SK-N-DZ (cell line): Measurements from ENCODE around the gene IL7R.
"Not testable (repeated sequence)": the region's sequence is repeated elsewhere in the genome, so short reads cannot be mapped to it uniquely, and the experiment has no call there.

Experiments
- DNase-seq: peaks from one replicate; pipeline ENCODE4 v3.0.0-alpha.2; 2015; ENCODE audit warnings: low spot score

IL7R gene

GRCh38 chr5:35876454-35876853, 19.8 kb downstream of the IL7R start:
- no peak for DNase-seq

GRCh38 chr5:35876922-35877321, 20.2 kb downstream of the IL7R start:
- DNase-seq = no peak

DNA sequence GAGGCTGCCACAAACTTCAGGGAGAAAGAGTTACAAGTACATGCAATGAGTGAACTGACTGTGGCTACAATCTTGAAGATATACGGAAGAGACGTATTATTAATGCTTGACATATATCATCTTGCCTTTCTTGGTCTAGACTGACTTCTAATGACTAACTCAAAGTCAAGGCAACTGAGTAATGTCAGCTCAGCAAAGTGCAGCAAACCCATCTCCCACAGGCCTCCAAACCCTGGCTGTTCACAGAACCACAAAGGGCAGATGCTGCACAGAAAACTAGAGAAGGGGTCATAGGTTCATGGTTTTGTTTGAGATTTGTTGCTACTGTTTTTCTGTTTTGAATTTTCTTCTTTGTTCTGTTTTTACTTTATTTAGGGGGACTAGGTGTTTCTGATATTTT, 21.0 kb downstream of the IL7R start:
- DNase-seq = no peak

DNA sequence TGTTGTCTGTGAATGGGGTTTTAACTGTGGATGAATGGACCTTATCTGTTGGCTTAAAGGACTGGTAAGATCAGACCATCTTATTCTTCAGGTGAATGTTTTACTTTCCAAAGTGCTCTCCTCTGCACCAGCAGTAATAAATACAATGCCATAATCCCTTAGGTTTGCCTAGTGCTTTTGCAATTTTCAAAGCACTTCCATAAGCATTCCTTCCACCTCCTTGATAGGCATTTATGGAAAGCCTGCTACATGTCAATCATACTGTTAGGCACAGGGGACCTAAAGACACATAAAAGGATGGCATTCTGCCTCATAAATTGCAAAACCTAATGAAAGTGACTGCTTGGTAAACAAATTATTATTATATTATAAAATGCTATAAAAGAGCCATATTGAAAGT, 21.4 kb downstream of the IL7R start:
- DNase-seq = no peak

GRCh38 chr5:35879096-35879495, 22.4 kb downstream of the IL7R start:
- DNase-seq = no peak

- no peak for DNase-seq
Measured at GRCh38 chr5:35879649-35880048, 23.0 kb downstream of the IL7R start.

DNA sequence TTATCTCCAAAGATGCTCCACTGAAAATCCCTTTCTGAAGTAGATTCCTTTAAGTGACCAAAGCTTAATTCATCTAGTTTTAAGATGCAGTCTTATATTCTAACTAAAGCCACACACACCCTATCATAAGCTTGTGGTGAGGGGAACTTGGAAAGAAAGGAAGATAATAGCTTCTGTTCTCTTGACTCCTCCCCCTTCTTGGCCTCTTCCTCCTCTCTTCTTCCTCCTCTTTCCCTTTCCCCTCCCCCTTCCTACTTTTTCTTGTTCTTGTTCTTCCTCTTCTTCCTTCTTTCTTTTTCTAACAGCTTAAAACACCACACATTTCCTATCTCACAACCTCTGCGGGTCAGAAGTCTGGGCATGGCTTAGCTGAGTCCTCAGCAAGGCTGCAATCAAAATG, 23.5 kb downstream of the IL7R start:
- DNase-seq = no peak

DNA sequence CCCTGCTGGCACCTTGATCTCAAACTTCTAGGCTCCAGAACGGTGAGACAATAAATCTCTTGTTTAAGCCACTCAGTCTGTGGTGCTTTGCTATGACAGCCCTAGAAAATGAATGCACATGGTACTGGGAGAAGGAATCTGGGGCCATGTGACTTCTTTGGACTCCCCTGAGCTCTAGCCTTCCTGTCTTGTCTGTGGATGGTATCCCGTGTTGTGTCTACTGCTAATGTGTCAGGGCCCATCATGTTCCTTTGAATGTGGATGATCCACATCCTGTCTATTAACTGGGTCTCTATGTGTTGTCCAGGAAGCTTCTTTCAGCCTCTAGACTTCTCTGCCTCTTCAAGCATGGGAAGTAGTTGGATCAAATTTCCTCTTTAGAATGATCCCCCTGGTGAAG, 25.1 kb downstream of the IL7R start:
- DNase-seq = no peak

- DNase-seq = no peak
Measured at GRCh38 chr5:35884191-35884769, 27.6 kb downstream of the IL7R start.

DNA sequence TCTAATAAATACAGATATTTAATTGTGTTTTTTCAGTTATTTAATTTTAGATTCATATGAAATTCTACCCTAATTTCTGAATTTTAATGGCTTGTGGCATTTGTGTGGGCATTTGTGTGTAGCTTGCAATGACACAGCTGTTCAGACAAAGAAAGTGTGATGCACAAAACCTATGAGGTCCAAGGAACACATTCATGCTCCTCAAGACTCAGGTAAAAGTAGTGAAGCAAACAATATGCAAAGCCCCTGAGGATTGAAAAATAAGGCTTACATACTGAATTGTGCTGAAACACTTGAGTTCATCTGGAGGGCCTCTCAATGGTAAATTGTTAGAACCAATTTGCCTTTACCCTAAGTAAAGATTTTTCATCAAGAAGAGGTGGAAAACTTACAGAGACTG, 28.1 kb downstream of the IL7R start:
- DNase-seq = no peak

DNA sequence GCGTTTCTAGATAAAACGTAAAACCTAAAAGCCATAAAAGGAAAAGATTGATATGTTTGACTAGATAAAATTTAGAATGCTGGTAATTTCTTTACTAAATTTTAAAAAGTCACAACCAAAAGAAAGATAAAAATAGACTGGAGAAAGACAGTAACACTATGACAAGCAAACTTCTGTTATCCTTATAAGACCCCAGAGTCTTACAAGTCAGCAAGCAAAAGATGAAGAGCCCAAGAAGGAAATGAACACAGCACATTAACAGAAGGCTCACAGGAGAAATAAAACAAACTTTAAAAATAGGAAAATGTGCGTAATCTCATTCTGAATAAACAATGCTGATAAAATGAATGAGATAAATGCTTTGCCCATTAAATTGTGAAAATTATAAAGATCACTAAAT, 29.7 kb downstream of the IL7R start:
- DNase-seq = no peak

DNA sequence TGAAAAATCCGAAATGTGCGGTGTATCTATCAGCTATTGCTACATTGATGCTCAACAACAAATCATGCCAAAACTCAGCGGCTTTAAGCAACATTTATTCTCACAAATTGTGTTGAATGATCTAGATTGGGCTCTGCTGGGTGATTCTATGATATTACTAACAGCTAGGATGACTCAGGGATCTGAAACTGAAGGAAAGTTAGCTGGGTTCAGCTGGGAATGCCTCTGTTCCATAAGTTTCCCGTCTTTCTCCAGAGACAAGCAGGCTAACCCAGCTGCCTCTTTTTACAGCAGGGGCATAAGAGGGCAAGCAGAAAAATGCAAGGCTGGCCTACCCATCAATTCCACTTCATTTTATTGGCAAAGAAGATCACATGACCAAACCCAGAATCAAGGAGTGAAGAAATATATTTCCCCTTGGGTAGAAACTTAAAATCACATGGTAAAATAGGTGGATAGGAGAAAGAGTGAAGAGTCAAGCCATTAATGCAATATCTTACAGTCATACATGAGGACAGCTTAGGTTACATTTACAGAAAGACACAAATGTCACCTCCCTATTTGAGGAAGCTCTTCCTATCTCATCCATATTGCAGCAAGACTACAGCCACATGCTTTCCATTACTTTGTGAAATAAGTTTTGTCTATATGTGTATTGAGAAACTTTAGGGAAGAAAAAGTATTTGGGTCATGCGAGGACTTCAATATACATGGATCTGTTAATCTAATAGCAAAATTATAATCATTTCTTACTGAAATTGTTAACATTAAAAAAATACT, 30.8 kb downstream of the IL7R start:
- DNase-seq = no peak

DNA sequence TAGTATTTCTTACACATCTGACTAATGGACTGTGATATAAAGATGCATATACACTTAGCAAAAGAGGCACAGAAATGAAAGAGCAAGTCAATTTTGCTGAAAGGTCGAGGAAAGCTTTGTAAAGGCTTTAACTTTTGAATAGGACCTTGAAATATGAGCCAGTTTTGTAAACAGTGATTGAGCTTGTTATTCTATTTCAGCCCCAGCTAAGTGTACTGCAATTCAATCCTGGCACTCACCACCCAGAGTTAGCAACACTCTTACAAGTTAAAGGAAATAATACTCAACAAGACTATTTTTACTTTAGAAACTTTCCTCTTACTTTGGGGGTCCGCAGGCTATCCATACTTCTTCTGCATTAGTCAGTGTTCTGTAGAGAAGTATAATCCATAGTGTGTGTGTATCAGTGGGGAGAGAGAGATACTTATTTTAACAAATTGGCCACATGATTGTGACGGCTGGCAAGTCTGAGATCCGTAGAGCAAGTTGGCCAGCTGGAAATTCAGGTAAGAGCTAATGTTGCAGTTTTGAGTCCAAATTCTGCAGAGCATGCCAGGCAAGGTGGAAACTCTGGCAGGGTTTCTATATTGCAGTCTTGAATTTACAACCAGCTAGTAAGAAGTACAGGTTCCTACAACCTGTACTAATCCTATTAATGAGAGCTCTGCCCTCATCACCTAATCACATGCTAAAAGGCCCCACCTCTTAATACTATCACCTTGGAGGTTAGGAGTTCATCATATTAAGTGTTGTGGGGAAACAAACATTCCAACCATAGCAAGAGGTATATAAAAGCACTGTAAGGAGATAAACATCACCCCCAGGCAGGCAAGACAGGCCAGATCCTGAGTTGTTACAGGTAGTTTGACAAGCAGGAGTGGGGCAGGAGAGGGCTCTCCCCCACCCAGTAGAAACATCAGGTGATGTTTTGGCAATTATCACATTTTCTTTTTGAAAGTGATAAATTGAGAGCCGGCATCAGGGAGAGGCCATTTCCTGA, 33.6 kb downstream of the IL7R start:
- DNase-seq = no peak

- DNase-seq = not testable (repeated sequence)
Measured at GRCh38 chr5:35892799-35893198, 36.1 kb downstream of the IL7R start.

- DNase-seq = no peak
Measured at GRCh38 chr5:35894131-35894530, 37.4 kb downstream of the IL7R start.

GRCh38 chr5:35898952-35899660, 42.4 kb downstream of the IL7R start:
- no peak for DNase-seq

- no peak for DNase-seq
Measured at GRCh38 chr5:35899800-35900199, 43.1 kb downstream of the IL7R start.

- DNase-seq = no peak
Measured at GRCh38 chr5:35900972-35901695, 44.4 kb downstream of the IL7R start.

DNA sequence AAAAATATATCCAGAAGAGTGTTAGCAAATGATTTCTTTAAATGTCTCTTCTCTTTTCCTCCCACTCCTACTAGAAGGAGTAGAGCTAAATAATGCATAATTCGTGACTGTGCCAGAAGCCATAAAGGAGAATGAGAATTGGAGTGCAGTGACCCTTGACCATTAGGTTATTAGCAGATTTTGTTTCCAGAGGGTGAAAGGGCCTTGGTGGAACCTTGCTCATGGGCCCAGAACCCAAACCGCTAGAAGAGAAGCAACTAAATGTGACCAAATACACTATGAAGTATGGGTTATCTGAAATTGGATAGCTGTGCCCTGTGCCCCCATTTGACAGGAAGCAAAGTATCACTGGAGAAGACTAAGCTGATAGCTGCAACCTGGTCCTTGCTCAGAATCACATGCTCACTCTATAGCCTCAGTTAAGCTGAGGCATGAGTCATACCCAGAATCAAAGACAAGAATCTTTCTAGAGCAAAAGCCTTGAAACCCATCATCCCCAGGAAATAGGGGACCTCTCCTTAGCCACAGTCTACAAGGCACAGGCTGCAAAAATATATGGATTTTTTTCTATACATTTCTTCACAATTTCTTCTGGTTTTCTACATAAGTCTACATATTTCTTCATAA, 45.5 kb downstream of the IL7R start:
- DNase-seq = no peak

- no peak for DNase-seq
Measured at GRCh38 chr5:35903631-35904203, 47.0 kb downstream of the IL7R start.
